Mucosa of stomach (tissue), 1 donor: Measurements from ENCODE around the gene KLC1.

ENCODE experiments used
- H3K27me3 ChIP-seq: one replicate; pipeline ENCODE4 v1.7.0; 2013; ENCODE audit warnings: mild to moderate bottlenecking, low read length; ENCODE audit not compliant: control insufficient read depth, insufficient read depth
- H3K36me3 ChIP-seq: one replicate; pipeline ENCODE4 v1.7.0; 2013; ENCODE audit warnings: low read length; ENCODE audit not compliant: control insufficient read depth, insufficient read depth
- H3K4me1 ChIP-seq: one replicate; pipeline ENCODE4 v1.7.0; 2013; ENCODE audit warnings: mild to moderate bottlenecking, low read length; ENCODE audit not compliant: control insufficient read depth, insufficient read depth
- H3K4me3 ChIP-seq: one replicate; pipeline ENCODE4 v1.7.0; 2013; ENCODE audit warnings: low read length
- H3K9ac ChIP-seq: one replicate; pipeline ENCODE4 v1.7.0; 2013; ENCODE audit warnings: mild to moderate bottlenecking, low read length, moderate library complexity
- H3K9me3 ChIP-seq: one replicate; pipeline ENCODE4 v1.7.0; 2013; ENCODE audit warnings: mild to moderate bottlenecking, low read length, moderate library complexity; ENCODE audit not compliant: control insufficient read depth
- donor health status: Pancreatic carcinoma.

The KLC1 gene

GRCh38 chr14:103714063-103714724 is 85.2 kb downstream of the KLC1 start:
- Histone ChIP-seq H3K9ac (no peak overlapping the region), H3K9me3 (no peaks in the 10 kb centered on the region), H3K27me3 (no peaks in the 10 kb centered on the region), H3K4me1 (peaks cover 56% of the 10 kb centered on the region), H3K4me3 (no peak overlapping the region), H3K36me3 (no peaks in the 10 kb centered on the region)

- no peaks in the 10 kb centered on the region for H3K9me3 ChIP-seq
- H3K4me3 ChIP-seq: peak within 1 kb of the TSS; percentile 80
- peaks cover 45% of the 10 kb centered on the region for H3K4me1 ChIP-seq
- H3K9ac ChIP-seq: peak within 1 kb of the TSS; percentile 70
- H3K36me3 ChIP-seq: no peaks in the 10 kb centered on the region
- H3K27me3 ChIP-seq: no peaks in the 10 kb centered on the region
These were observed 86.3 kb downstream of the KLC1 start, which contains the start of the genes XRCC3 and ZFYVE21 for GRCh38 chr14:103715052-103716000. Gene XRCC3, minus strand, starts transcription at chr14:103715451. Its CDS starts 4,364 bp downstream, at chr14:103711087. Gene ZFYVE21, plus strand, starts transcription at chr14:103715810. Its CDS starts 32 bp downstream, at chr14:103715842.

GRCh38 chr14:103716091-103716801 is 87.2 kb downstream of the KLC1 start:
- Histone ChIP-seq H3K27me3 (no peaks in the 10 kb centered on the region), H3K9me3 (no peaks in the 10 kb centered on the region), H3K4me1 (peaks cover 40% of the 10 kb centered on the region), H3K36me3 (no peaks in the 10 kb centered on the region), H3K9ac (peak overlapping the region; percentile 70), H3K4me3 (peak overlapping the region; percentile 80)

- Histone ChIP-seq H3K9me3 (no peaks in the 10 kb centered on the region), H3K36me3 (no peaks in the 10 kb centered on the region), H3K27me3 (no peaks in the 10 kb centered on the region), H3K4me3 (peak overlapping the region; percentile 80), H3K4me1 (peaks cover 33% of the 10 kb centered on the region), H3K9ac (peak overlapping the region; percentile 70)
These were observed 87.9 kb downstream of the KLC1 start for GRCh38 chr14:103716899-103717411.

GRCh38 chr14:103718572-103718971 is 89.6 kb downstream of the KLC1 start:
- no peaks in the 10 kb centered on the region for H3K36me3 ChIP-seq
- H3K27me3 ChIP-seq: no peaks in the 10 kb centered on the region
- H3K9ac ChIP-seq: no peak overlapping the region
- H3K4me1 ChIP-seq: peaks cover 28% of the 10 kb centered on the region
- H3K9me3 ChIP-seq: no peaks in the 10 kb centered on the region
- no peak overlapping the region for H3K4me3 ChIP-seq

GRCh38 chr14:103719751-103720150 is 90.7 kb downstream of the KLC1 start:
- no peaks in the 10 kb centered on the region for H3K9me3 ChIP-seq
- H3K4me3 ChIP-seq: no peak overlapping the region
- H3K9ac ChIP-seq: no peak overlapping the region
- H3K27me3 ChIP-seq: no peaks in the 10 kb centered on the region
- no peaks in the 10 kb centered on the region for H3K36me3 ChIP-seq
- H3K4me1 ChIP-seq: peaks cover 36% of the 10 kb centered on the region

- no peaks in the 10 kb centered on the region for H3K9me3 ChIP-seq
- H3K27me3 ChIP-seq: no peaks in the 10 kb centered on the region
- no peak overlapping the region for H3K4me3 ChIP-seq
- peaks cover 41% of the 10 kb centered on the region for H3K4me1 ChIP-seq
- no peak overlapping the region for H3K9ac ChIP-seq
- H3K36me3 ChIP-seq: no peaks in the 10 kb centered on the region
These were observed 92.5 kb downstream of the KLC1 start for GRCh38 chr14:103721334-103722120.

- Histone ChIP-seq H3K9me3 (no peaks in the 10 kb centered on the region), H3K36me3 (no peaks in the 10 kb centered on the region), H3K9ac (peak overlapping the region; percentile 35), H3K4me3 (no peak overlapping the region), H3K27me3 (no peaks in the 10 kb centered on the region), H3K4me1 (peaks cover 40% of the 10 kb centered on the region)
These were observed 94.7 kb downstream of the KLC1 start for GRCh38 chr14:103723748-103724081.

- H3K4me3 ChIP-seq: no peak overlapping the region
- peaks cover 2% of the 10 kb centered on the region for H3K36me3 ChIP-seq
- peaks cover 43% of the 10 kb centered on the region for H3K4me1 ChIP-seq
- H3K9ac ChIP-seq: peak overlapping the region; percentile 39
- H3K9me3 ChIP-seq: no peaks in the 10 kb centered on the region
- H3K27me3 ChIP-seq: no peaks in the 10 kb centered on the region
These were observed 95.1 kb downstream of the KLC1 start for GRCh38 chr14:103724116-103724515.

- Histone ChIP-seq H3K9ac (no peak overlapping the region), H3K4me1 (peaks cover 53% of the 10 kb centered on the region), H3K36me3 (peaks cover 8% of the 10 kb centered on the region), H3K4me3 (no peak overlapping the region), H3K27me3 (no peaks in the 10 kb centered on the region), H3K9me3 (no peaks in the 10 kb centered on the region)
These were observed 96.1 kb downstream of the KLC1 start for GRCh38 chr14:103725001-103725682.
